HUES6 (cell line): ENCODE measurements around the gene TBPL1.
"Not testable (repeated sequence)": the region's sequence is repeated elsewhere in the genome, so short reads cannot be mapped to it uniquely, and the experiment has no call there.

Experiments used
- H3K27ac ChIP-seq: 2 replicates; pipeline ENCODE4 v1.7.0; 2013; ENCODE audit warnings: low read depth, mild to moderate bottlenecking, low read length, inconsistent platforms
- H3K27me3 ChIP-seq: 2 replicates; pipeline ENCODE4 v1.6.1; 2013; ENCODE audit warnings: low read length; ENCODE audit not compliant: control insufficient read depth, insufficient read depth
- H3K36me3 ChIP-seq: 2 replicates; pipeline ENCODE4 v1.6.1; 2013; ENCODE audit warnings: low read length; ENCODE audit not compliant: control insufficient read depth, insufficient read depth
- H3K4me1 ChIP-seq: 2 replicates; pipeline ENCODE4 v1.6.1; 2013; ENCODE audit warnings: low read length; ENCODE audit not compliant: control insufficient read depth, insufficient read depth
- H3K4me3 ChIP-seq: 2 replicates; pipeline ENCODE4 v1.5.1; 2013; ENCODE audit warnings: low read depth, low read length
- H3K9ac ChIP-seq: one replicate; pipeline ENCODE4 v1.6.1; 2013; ENCODE audit warnings: mild to moderate bottlenecking, low read length
- H3K9me3 ChIP-seq: 2 replicates; pipeline ENCODE4 v1.6.1; 2013; ENCODE audit warnings: low read depth, low read length; ENCODE audit not compliant: control insufficient read depth, insufficient read depth

The TBPL1 gene

DNA sequence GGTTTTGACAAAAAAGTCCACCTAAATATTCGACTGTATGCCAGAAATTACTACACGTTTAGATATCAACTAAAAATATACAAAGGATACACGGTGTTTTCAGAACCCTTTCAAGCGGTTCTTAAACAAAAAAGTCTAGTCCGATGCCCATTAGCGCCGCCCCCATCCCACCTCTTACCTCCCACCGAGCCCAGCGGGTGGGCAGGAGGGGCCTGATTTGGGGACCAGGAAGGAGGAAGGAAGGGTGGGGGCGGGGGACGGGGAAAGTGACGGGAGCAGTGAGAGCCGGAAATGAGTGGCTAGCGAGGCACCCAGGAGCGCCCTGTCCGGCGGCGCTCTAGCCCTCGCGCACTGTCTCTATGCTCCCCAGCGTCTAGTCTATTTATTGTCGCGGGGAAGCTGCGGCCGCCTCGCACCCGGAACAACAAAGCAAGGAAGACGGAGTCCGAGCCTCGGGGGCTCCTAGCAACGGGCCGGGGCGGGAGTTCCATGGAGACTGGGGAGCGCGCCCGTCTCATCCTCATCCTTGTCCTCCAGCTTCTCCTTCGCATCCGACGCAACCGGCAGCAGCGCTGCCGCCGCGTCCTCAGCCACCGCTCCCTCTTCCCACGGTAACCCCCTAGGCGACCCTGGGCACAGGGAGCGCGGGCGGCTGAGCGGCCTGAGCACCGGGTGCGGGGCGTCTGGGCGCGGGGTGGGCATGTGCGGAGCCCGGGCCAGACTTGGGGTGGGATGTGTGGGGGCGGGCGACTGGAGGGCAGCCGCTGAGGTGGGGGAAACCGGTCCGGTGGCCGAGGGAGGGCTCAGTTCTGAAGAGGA lies at the start of gene TBPL1:
Gene TBPL1 (plus strand): TSS at position 410 of the 819 bp plus-strand sequence. CDS start 26,902 bp downstream, outside the sequence.
- Histone ChIP-seq H3K27me3 (peaks cover 8% of the 10 kb centered on the region; the same call in 1 of the 2 replicates), H3K9me3 (no peaks in the 10 kb centered on the region), H3K36me3 (no peaks in the 10 kb centered on the region), H3K4me3 (peak within 1 kb of the TSS; percentile 83), H3K9ac (peak within 1 kb of the TSS; percentile 92), H3K27ac (peak within 1 kb of the TSS; percentile 69; the same call in 1 of the 2 replicates), H3K4me1 (peaks cover 18% of the 10 kb centered on the region)

DNA sequence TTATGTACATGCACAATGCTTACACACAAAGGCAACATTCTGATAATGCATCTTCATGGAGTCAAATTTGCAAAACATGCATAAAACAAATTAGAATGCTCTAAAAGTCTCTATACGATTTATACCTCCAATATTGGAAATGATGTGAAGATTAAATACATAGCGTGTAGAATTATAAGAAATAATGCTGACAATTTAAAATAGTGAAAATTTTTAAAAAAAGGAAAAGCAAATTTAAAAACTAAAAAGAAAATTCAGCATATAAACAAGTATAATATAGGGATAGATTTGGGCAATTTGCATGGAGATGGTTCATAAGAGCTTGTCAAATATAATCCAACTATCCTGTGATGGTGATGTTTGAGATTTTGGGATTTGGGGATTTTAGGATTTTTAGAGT lies 49.2 kb upstream of the TBPL1 start:
- peaks cover 2% of the 10 kb centered on the region; the same call in 1 of the 2 replicates for H3K27me3 ChIP-seq
- no peaks in the 10 kb centered on the region for H3K9me3 ChIP-seq
- H3K4me1 ChIP-seq: no peaks in the 10 kb centered on the region
- H3K36me3 ChIP-seq: no peaks in the 10 kb centered on the region
- no peak overlapping the region for H3K9ac ChIP-seq
- no peak overlapping the region for H3K27ac ChIP-seq
- H3K4me3 ChIP-seq: no peak overlapping the region

GRCh38 chr6:133906050-133906449 lies 47.0 kb upstream of the TBPL1 start:
- no peaks in the 10 kb centered on the region for H3K4me1 ChIP-seq
- H3K27me3 ChIP-seq: no peaks in the 10 kb centered on the region
- H3K9me3 ChIP-seq: no peaks in the 10 kb centered on the region
- no peak overlapping the region for H3K9ac ChIP-seq
- H3K36me3 ChIP-seq: no peaks in the 10 kb centered on the region
- no peak overlapping the region for H3K4me3 ChIP-seq
- H3K27ac ChIP-seq: no peak overlapping the region

DNA sequence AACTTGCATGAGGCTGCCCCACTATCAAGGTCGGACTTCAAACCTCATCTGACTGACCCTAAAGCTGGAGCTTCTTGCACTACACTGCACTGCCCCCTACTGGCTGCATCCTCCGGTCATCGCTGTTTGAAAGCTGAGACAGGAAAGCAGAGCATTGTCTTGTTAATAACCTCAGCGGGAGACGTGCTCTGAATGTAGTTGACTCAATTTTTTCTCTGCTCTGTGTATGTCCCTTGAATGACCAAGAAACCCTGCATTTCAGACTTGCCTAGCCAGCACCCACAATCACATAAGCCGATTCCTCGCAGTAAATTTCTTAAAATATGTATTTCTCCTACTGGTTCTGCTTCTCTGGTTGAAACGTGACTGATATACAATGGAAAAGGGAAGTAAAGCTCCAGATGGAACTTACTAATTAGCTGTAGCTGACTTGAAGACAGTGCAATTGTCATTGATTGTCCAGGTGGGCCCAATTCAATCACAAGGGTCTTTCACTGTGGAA lies 36.3 kb upstream of the TBPL1 start:
- Histone ChIP-seq H3K36me3 (no peaks in the 10 kb centered on the region), H3K9me3 (no peaks in the 10 kb centered on the region), H3K27ac (peak overlapping the region; percentile 43; the same call in 1 of the 2 replicates), H3K4me3 (peak overlapping the region; percentile 31), H3K9ac (no peak overlapping the region), H3K27me3 (no peaks in the 10 kb centered on the region), H3K4me1 (peaks cover 11% of the 10 kb centered on the region)

- Histone ChIP-seq H3K27ac (no peak overlapping the region), H3K4me3 (no peak overlapping the region)
These were observed 35.2 kb upstream of the TBPL1 start for GRCh38 chr6:133917781-133918180.

GRCh38 chr6:133918208-133918930 lies 34.7 kb upstream of the TBPL1 start:
- no peak overlapping the region for H3K9ac ChIP-seq
- H3K9me3 ChIP-seq: no peaks in the 10 kb centered on the region
- H3K27ac ChIP-seq: no peak overlapping the region
- no peaks in the 10 kb centered on the region for H3K27me3 ChIP-seq
- no peak overlapping the region for H3K4me3 ChIP-seq
- peaks cover 11% of the 10 kb centered on the region for H3K4me1 ChIP-seq
- no peaks in the 10 kb centered on the region for H3K36me3 ChIP-seq

More at GRCh38 chr6:133917781-133918180, 35.2 kb upstream of the TBPL1 start:
- Histone ChIP-seq H3K27me3 (no peaks in the 10 kb centered on the region), H3K4me1 (peaks cover 11% of the 10 kb centered on the region), H3K9ac (no peak overlapping the region), H3K9me3 (no peaks in the 10 kb centered on the region), H3K36me3 (no peaks in the 10 kb centered on the region)

DNA sequence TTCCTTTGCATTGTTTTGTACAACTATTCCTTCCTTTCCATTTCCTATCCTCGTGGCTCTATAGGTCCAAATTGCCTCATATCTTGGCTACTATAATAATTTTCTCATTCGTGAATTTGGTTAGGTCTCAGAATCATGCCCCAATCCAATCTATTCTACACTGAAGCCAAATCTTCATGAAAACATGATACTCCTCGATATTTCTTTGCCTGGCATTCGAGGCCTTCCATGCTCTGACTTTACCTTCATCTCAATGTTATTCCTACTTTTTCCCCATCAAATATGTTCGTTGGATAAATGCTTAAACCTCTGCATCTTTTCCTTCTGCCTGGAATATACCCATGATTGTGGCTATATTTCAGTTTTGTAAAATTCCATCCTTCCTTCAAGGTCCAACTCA lies 33.7 kb upstream of the TBPL1 start:
- Histone ChIP-seq H3K4me3 (no peak overlapping the region), H3K27ac (no peak overlapping the region), H3K27me3 (no peaks in the 10 kb centered on the region), H3K36me3 (no peaks in the 10 kb centered on the region), H3K9me3 (no peaks in the 10 kb centered on the region), H3K9ac (no peak overlapping the region), H3K4me1 (peaks cover 15% of the 10 kb centered on the region)

GRCh38 chr6:133921249-133921859 lies 31.7 kb upstream of the TBPL1 start:
- no peaks in the 10 kb centered on the region for H3K27me3 ChIP-seq
- H3K9ac ChIP-seq: no peak overlapping the region
- H3K4me1 ChIP-seq: peaks cover 18% of the 10 kb centered on the region
- H3K27ac ChIP-seq: no peak overlapping the region
- no peaks in the 10 kb centered on the region for H3K36me3 ChIP-seq
- H3K4me3 ChIP-seq: no peak overlapping the region
- no peaks in the 10 kb centered on the region for H3K9me3 ChIP-seq

DNA sequence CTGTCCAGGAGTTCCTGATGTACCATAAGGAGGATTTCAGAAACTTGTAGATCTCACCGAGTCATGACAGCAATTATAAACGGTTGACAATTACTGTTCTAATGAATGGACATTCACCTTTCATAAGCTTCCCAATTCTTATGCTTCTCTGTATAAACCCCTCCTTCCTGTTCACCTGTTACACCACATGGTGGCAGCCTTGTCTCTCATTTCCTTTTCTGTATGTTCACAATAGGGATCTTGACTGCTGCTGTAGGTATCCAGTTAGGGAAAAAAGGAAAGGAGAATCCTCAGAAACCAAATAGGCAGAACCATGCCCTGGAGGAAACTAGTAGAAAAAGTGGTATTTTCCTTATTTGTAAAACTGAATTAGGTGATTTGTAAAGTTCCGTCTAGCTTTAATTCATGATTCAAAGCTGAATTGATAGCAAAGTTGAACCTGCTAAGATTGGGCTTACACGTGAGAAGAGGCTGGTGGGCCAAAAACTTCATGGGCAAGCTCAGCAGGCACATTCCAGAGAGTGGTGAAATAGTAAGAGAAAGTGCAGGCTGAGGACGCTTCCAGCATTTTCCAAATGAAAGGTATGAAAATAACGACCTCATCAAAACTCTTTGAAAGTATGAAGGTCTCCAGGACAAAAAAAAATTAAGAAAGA lies 29.0 kb upstream of the TBPL1 start:
- no peaks in the 10 kb centered on the region for H3K27me3 ChIP-seq
- peak overlapping the region; percentile 32; the same call in 1 of the 2 replicates for H3K4me3 ChIP-seq
- no peak overlapping the region; the same call in 1 of the 2 replicates for H3K27ac ChIP-seq
- H3K36me3 ChIP-seq: no peaks in the 10 kb centered on the region
- no peak overlapping the region for H3K9ac ChIP-seq
- no peaks in the 10 kb centered on the region for H3K9me3 ChIP-seq
- peaks cover 6% of the 10 kb centered on the region; the same call in 1 of the 2 replicates for H3K4me1 ChIP-seq

GRCh38 chr6:133931221-133931620 lies 21.8 kb upstream of the TBPL1 start:
- not testable (repeated sequence) for H3K27ac ChIP-seq, H3K4me3 ChIP-seq, H3K27me3 ChIP-seq, H3K9ac ChIP-seq, H3K9me3 ChIP-seq, H3K36me3 ChIP-seq, H3K4me1 ChIP-seq
